Measurements from ENCODE around the gene CFAP100.

CFAP100 gene

DNA sequence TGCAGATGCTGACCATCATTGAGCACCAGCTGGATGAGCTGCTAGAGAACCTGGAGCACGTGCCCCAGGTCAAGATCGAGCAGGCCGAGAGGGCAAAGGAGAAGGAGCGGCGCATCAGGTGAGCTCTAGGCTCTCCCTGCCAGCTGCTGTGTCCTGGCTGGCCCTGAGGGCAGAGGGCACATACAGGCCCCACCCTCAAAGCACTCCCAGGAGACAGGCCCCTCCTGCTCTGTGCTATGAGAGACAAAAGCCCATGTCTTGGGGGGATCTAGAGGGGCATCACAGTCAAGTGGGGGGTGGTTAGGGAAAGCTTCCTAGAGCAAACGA, 39.5 kb downstream of the CFAP100 start:
- DNase-seq, result no peak
- H3K4me3 ChIP-seq (ENCODE audit: insufficient read depth, low read depth, low read length, poor library complexity, severe bottlenecking), result no peak overlapping the region
- no peak overlapping the region for H3K27ac ChIP-seq (ENCODE audit: insufficient read depth, low read length, poor library complexity, severe bottlenecking)
- no peaks in the 10 kb centered on the region for H3K27me3 ChIP-seq (replicated peaks; ENCODE audit: control insufficient read depth, insufficient read depth, low read length, poor library complexity, severe bottlenecking)
- H3K4me1 ChIP-seq (ENCODE audit: control insufficient read depth, insufficient read depth, low read length, poor library complexity, severe bottlenecking), result no peaks in the 10 kb centered on the region
- H3K9me3 ChIP-seq (ENCODE audit: control insufficient read depth, low read length), result no peaks in the 10 kb centered on the region
- peaks cover 22% of the 10 kb centered on the region for H3K36me3 ChIP-seq (ENCODE audit: control insufficient read depth, insufficient read depth, low read length)

DNA sequence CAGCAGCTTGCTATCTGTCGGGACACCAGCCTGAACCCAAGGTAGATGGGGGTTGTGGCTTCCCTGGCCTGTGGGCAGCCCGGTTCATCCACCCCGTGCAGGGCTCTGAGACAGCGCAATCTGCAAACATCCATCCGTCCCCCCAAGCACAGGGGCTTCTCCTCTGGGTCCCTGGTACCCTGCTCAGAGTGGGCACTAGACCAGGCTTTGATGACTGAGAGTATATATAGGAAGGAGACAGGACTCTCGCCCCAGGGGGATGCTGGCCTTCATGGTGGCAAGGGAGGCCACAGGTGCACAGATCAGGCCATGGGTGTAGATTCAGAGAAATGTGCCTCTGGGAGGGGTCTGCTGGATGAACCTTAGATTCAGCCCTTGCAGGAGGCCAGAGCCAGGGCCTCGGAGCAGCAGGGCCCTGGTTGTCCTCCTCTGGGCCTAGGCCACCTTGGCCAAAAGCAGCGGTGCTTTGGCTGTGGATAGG, 40.3 kb downstream of the CFAP100 start:
- no peaks in the 10 kb centered on the region for H3K9me3 ChIP-seq (ENCODE audit: control insufficient read depth, low read length)
- H3K36me3 ChIP-seq (ENCODE audit: control insufficient read depth, insufficient read depth, low read length), result peaks cover 29% of the 10 kb centered on the region
- no peaks in the 10 kb centered on the region for H3K27me3 ChIP-seq (replicated peaks; ENCODE audit: control insufficient read depth, insufficient read depth, low read length, poor library complexity, severe bottlenecking)
- no peak overlapping the region for H3K27ac ChIP-seq (ENCODE audit: insufficient read depth, low read length, poor library complexity, severe bottlenecking)
- DNase-seq, result no peak
- H3K4me3 ChIP-seq (ENCODE audit: insufficient read depth, low read depth, low read length, poor library complexity, severe bottlenecking), result no peak overlapping the region
- H3K4me1 ChIP-seq (ENCODE audit: control insufficient read depth, insufficient read depth, low read length, poor library complexity, severe bottlenecking), result no peaks in the 10 kb centered on the region

DNA sequence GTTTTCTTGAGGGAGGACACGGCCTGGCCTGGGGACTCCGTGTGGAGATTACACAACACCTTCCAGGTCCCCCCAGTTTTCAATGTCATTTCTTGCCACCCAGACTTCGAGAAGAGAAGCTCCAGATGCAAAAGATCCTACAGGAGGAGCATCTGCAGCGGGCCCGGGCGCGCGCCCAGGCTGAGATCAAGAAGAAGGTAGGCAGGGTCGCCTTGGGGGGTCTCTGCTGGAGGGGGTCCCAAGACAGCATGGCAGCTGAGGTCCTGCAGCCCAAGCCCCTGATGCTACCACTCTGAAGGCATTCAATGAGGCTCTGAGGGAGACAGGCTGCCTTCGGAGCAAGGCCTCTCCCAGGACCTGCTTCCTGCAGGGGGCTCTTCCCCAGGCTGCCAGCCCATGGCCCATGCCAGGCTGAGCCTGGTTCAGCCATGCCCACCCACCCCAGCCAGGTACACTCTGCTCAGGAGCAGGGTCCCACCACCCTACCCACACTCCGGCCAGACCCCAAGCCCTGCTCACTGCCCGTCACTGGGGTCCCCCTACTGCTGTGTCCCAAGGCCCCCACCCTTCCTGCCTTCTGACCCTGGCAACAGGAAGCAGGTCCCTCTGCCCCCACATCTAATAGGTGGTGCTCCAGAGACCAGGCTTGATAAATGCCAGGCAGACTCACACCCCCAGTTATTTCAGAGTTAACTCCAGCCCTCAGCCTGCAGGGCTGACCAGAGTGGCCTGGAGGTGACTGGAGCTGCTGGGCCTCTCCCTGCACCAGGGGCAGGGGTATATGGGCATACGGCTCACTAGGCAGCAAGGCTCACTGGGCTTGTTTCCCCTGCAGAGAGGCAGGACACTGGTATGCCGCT, 41.0 kb downstream of the CFAP100 start:
- H3K4me1 ChIP-seq (ENCODE audit: control insufficient read depth, insufficient read depth, low read length, poor library complexity, severe bottlenecking), result no peaks in the 10 kb centered on the region
- H3K9me3 ChIP-seq (ENCODE audit: control insufficient read depth, low read length), result no peaks in the 10 kb centered on the region
- H3K36me3 ChIP-seq (ENCODE audit: control insufficient read depth, insufficient read depth, low read length), result peaks cover 30% of the 10 kb centered on the region
- H3K27ac ChIP-seq (ENCODE audit: insufficient read depth, low read length, poor library complexity, severe bottlenecking), result no peak overlapping the region
- no peak for DNase-seq
- no peak overlapping the region for H3K4me3 ChIP-seq (ENCODE audit: insufficient read depth, low read depth, low read length, poor library complexity, severe bottlenecking)
- H3K27me3 ChIP-seq (replicated peaks; ENCODE audit: control insufficient read depth, insufficient read depth, low read length, poor library complexity, severe bottlenecking), result no peaks in the 10 kb centered on the region

DNA sequence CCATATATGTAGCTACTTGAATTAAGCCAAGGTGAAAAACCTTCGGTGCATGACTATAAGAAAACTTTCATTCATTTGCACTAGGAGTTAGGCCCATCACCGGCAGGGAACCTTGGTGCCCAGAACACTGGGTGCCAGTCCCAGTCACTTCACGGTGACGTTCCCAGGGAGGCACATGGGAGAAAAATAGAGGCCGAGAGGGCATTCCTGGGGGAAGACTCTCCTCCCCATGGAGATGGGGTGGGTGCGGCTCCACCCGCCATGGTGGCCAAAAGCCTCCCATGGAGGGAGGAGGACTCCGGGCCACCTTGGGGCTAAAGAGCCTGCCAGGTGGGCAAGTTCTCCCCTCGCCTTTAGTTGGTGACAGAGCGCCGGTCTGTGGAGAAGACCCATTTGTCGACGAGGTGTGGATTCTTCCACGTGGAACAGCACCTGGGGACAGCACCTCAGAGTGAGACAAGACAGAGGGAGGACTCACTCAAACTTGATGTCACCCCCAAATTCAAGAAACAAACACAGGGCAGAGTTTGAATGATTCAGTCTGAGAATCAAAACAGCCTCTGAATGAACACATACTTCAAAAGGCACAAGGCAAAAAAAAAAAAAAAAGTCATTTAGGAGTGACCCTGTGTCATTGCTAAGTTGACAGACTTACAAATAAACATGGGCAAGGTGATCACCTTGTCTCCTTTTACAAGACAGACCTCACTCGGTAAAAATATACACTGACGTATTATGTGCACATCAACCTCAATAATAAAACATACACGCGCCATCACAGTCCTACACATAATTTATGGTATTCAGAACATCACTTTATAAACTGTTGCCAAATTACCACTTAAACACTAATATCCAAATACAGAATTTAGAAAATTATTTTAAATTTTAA, 42.4 kb downstream of the CFAP100 start:
- H3K27me3 ChIP-seq (replicated peaks; ENCODE audit: control insufficient read depth, insufficient read depth, low read length, poor library complexity, severe bottlenecking), result no peaks in the 10 kb centered on the region
- no peak for DNase-seq
- no peaks in the 10 kb centered on the region for H3K4me1 ChIP-seq (ENCODE audit: control insufficient read depth, insufficient read depth, low read length, poor library complexity, severe bottlenecking)
- H3K9me3 ChIP-seq (ENCODE audit: control insufficient read depth, low read length), result no peaks in the 10 kb centered on the region
- peaks cover 36% of the 10 kb centered on the region for H3K36me3 ChIP-seq (ENCODE audit: control insufficient read depth, insufficient read depth, low read length)
- H3K27ac ChIP-seq (ENCODE audit: insufficient read depth, low read length, poor library complexity, severe bottlenecking), result no peak overlapping the region
- no peak overlapping the region for H3K4me3 ChIP-seq (ENCODE audit: insufficient read depth, low read depth, low read length, poor library complexity, severe bottlenecking)

DNA sequence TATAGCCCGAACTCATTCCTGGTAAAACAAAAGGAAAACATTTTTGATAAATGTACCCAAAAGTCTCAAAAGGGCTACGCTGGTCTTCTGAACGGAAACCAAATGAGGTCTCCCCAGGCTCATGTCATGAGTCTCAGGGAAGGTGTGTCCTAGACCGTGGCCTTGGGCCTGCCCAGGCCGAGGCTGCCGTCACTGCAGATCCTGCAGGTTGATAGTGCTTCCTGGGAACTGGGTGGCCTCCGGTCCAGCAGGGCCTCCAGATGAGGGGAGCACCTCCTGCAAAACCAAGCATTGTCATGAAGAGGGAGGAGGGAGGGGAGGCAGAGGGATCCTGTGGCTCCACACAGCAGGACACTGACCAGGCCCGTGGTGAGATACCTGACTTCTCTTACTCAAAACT, 43.5 kb downstream of the CFAP100 start:
- H3K36me3 ChIP-seq (ENCODE audit: control insufficient read depth, insufficient read depth, low read length), result peaks cover 36% of the 10 kb centered on the region
- no peak for DNase-seq
- H3K27me3 ChIP-seq (replicated peaks; ENCODE audit: control insufficient read depth, insufficient read depth, low read length, poor library complexity, severe bottlenecking), result no peaks in the 10 kb centered on the region
- H3K4me3 ChIP-seq (ENCODE audit: insufficient read depth, low read depth, low read length, poor library complexity, severe bottlenecking), result no peak overlapping the region
- H3K9me3 ChIP-seq (ENCODE audit: control insufficient read depth, low read length), result no peaks in the 10 kb centered on the region
- no peaks in the 10 kb centered on the region for H3K4me1 ChIP-seq (ENCODE audit: control insufficient read depth, insufficient read depth, low read length, poor library complexity, severe bottlenecking)
- no peak overlapping the region for H3K27ac ChIP-seq (ENCODE audit: insufficient read depth, low read length, poor library complexity, severe bottlenecking)

DNA sequence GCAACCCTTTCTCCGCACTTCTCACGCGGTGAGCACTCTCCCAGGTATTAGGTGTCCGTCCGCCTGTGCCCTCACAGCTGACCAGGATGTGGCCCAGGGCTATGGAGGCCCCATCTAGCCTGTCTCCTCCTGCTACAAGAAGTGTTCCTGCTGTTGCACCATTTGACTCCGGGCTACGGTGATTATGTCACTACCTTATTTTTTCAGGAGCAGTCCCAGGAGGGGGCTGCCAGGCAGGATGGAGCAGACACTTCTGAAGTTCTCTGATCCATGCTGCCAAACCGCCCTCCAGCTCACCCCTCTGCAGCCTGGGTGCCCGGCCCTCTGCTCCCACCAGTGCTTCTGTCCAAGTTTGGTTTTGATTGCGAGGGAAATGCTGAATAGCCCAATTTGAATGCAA, 44.0 kb downstream of the CFAP100 start:
- Histone ChIP-seq H3K36me3 (ENCODE audit: control insufficient read depth, insufficient read depth, low read length) (peaks cover 36% of the 10 kb centered on the region), H3K4me1 (ENCODE audit: control insufficient read depth, insufficient read depth, low read length, poor library complexity, severe bottlenecking) (no peaks in the 10 kb centered on the region), H3K27ac (ENCODE audit: insufficient read depth, low read length, poor library complexity, severe bottlenecking) (no peak overlapping the region), H3K9me3 (ENCODE audit: control insufficient read depth, low read length) (no peaks in the 10 kb centered on the region), H3K27me3 (replicated peaks; ENCODE audit: control insufficient read depth, insufficient read depth, low read length, poor library complexity, severe bottlenecking) (no peaks in the 10 kb centered on the region), H3K4me3 (ENCODE audit: insufficient read depth, low read depth, low read length, poor library complexity, severe bottlenecking) (no peak overlapping the region)
- no peak for DNase-seq

DNA sequence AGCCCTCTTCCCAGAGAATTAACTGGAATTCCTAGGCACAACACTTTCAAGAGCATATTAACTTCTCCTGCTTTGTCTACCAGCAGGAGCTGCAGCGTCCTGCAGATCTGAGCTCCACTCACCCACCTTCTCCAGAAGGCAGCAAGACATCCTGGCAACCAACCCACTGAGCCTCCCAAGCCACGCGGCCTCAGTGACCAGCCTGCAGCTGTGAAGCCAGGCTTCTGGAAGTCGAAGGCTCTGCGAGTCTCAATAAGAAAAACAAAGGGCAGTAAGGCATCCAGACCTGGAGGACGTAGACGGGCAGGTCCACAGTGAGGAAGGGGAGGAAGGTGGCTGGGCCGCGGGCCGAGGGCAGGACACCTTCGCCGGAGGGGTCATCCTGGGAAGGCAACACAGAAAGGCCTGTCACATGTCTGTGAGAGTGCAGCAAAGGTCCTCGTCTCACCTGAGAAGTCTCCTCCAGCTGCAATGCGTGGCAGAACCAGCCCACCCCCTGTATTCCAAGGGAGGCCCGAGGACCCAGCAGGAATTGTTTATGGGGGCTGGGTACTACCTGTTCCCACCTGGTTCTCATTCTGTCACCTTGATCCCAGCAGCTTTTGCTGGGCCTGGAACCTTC, 44.7 kb downstream of the CFAP100 start:
- H3K4me1 ChIP-seq (ENCODE audit: control insufficient read depth, insufficient read depth, low read length, poor library complexity, severe bottlenecking), result no peaks in the 10 kb centered on the region
- no peak overlapping the region for H3K27ac ChIP-seq (ENCODE audit: insufficient read depth, low read length, poor library complexity, severe bottlenecking)
- peaks cover 36% of the 10 kb centered on the region for H3K36me3 ChIP-seq (ENCODE audit: control insufficient read depth, insufficient read depth, low read length)
- no peak overlapping the region for H3K4me3 ChIP-seq (ENCODE audit: insufficient read depth, low read depth, low read length, poor library complexity, severe bottlenecking)
- no peaks in the 10 kb centered on the region for H3K27me3 ChIP-seq (replicated peaks; ENCODE audit: control insufficient read depth, insufficient read depth, low read length, poor library complexity, severe bottlenecking)
- H3K9me3 ChIP-seq (ENCODE audit: control insufficient read depth, low read length), result no peaks in the 10 kb centered on the region
- no peak for DNase-seq

DNA sequence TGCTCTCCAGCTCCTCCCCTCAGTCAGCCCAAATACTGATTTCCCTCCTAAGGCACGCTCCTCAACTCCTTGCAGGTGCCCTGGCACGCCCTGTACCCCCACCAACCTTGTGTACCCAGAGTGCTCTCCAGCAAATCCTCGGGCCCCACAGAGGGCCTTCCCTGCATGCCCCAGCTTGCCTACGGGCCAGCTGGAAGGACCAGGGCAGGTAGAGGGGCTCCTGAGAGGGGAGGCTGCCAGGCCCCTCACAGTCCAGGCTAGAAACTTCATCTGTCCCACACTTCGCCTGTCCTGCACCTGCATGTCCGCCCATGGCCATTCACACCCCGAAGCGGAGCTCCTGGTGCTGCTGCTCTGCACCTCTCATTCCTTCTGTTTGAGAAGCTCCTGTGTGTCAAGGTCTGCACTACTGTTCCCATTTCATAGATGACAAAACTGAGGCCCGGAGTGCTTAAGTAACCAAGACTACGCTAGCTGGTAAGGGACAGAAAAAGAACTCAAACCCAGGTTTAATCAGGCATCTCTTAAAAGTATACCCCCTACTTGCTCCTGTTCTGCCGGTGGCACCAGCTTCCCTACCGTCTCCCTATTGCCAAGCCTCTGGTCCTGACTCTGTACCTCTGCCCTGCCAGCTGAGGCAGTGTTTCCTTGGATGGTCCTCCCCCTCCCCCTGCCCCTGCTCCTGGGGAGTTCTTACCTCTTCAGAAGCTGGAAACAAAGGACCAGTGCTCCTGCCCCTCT, 45.4 kb downstream of the CFAP100 start:
- peaks cover 36% of the 10 kb centered on the region for H3K36me3 ChIP-seq (ENCODE audit: control insufficient read depth, insufficient read depth, low read length)

DNA sequence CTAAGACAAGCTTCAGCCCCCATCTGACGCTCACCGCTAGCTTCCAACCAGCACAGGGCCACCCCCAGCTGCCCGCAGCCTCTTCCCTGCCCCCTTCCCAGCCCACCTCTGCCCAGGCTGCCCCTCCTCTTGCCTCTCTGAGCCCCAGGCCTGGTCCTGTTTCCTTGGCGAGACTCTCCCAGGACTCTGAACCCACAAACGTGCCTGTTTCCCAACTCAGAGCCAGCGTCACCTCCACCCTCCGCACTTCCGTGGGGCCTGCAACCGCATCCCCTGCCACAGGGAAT, 45.9 kb downstream of the CFAP100 start:
- no peak for DNase-seq
- Histone ChIP-seq H3K4me1 (ENCODE audit: control insufficient read depth, insufficient read depth, low read length, poor library complexity, severe bottlenecking) (no peaks in the 10 kb centered on the region), H3K27ac (ENCODE audit: insufficient read depth, low read length, poor library complexity, severe bottlenecking) (no peak overlapping the region), H3K4me3 (ENCODE audit: insufficient read depth, low read depth, low read length, poor library complexity, severe bottlenecking) (no peak overlapping the region), H3K9me3 (ENCODE audit: control insufficient read depth, low read length) (no peaks in the 10 kb centered on the region), H3K36me3 (ENCODE audit: control insufficient read depth, insufficient read depth, low read length) (peaks cover 36% of the 10 kb centered on the region), H3K27me3 (replicated peaks; ENCODE audit: control insufficient read depth, insufficient read depth, low read length, poor library complexity, severe bottlenecking) (no peaks in the 10 kb centered on the region)

More for the DNA sequence above, 45.4 kb downstream of the CFAP100 start:
- no peak overlapping the region for H3K27ac ChIP-seq (ENCODE audit: insufficient read depth, low read length, poor library complexity, severe bottlenecking)
- no peaks in the 10 kb centered on the region for H3K4me1 ChIP-seq (ENCODE audit: control insufficient read depth, insufficient read depth, low read length, poor library complexity, severe bottlenecking)
- no peak overlapping the region for H3K4me3 ChIP-seq (ENCODE audit: insufficient read depth, low read depth, low read length, poor library complexity, severe bottlenecking)
- no peaks in the 10 kb centered on the region for H3K27me3 ChIP-seq (replicated peaks; ENCODE audit: control insufficient read depth, insufficient read depth, low read length, poor library complexity, severe bottlenecking)
- no peak for DNase-seq
- H3K9me3 ChIP-seq (ENCODE audit: control insufficient read depth, low read length), result no peaks in the 10 kb centered on the region
